HTERT RPE-1 (cell line): ENCODE data around the gene KLRB1.
"Not testable (repeated sequence)": the region's sequence is repeated elsewhere in the genome, so short reads cannot be mapped to it uniquely, and the experiment has no call there.

Experiments
- in situ Hi-C: fragments of 300-500 bp; cut with MboI; formaldehyde crosslinking; loops from 4 replicates; pipeline ENCODE4 v1.14.3; 2020; ENCODE audit warnings: low sequenced_read_pairs

Gene KLRB1

GRCh38 chr12:9545489-9545888 lies 62.2 kb downstream of the KLRB1 start:
- in situ Hi-C loops, result not testable (repeated sequence)
